ENCODE data around the gene CDCP2. TPM values are rescaled to one million over a fixed set of nuclear protein-coding genes. Genes with fewer than 3 reads are reported as not detected.

Gene CDCP2
- total RNA-seq, 1 donor from 2014 or later = not detected

GRCh38 chr1:54151013-54151412 lies 1.8 kb downstream of the CDCP2 start:
- H3K27me3 Mint-ChIP-seq (ENCODE audit: unreplicated experiment) = peaks cover 3% of the 10 kb centered on the region
- H3K36me3 Mint-ChIP-seq (ENCODE audit: unreplicated experiment) = no peaks in the 10 kb centered on the region
- peaks cover 9% of the 10 kb centered on the region for H3K4me1 Mint-ChIP-seq (ENCODE audit: low read depth, unreplicated experiment)
- no peak for TF ChIP-seq CTCF (IDR thresholded peaks at IDR 0.05; ENCODE audit: partially characterized antibody, unreplicated experiment)
- peaks cover 2% of the 10 kb centered on the region for H3K9me3 Mint-ChIP-seq (ENCODE audit: unreplicated experiment)
- H3K27ac Mint-ChIP-seq (ENCODE audit: unreplicated experiment) = no peak overlapping the region
- DNase-seq = no peak
- no peak overlapping the region for H3K4me3 Mint-ChIP-seq (ENCODE audit: unreplicated experiment)

DNA sequence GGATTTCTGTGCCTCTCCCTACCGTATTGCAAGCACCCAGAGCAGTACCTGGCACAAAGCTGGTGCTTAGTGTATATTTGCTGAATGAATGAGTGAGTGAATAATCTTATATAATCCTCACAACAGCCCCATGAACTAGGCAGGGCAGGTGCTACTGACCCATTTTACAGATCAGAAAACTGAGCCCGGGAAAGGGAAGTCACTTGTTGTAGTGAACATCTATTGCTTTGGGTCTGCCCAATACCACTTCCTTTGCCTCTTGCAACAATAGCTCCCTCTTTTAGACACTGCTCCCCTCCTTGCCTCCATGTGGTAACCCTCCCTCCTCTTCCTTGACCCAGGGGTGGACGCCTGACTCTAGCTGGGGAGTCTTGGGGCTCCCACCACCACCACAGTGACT lies 3.1 kb downstream of the CDCP2 start:
- Mint-ChIP-seq H3K4me1 (ENCODE audit: low read depth, unreplicated experiment) (peaks cover 9% of the 10 kb centered on the region), H3K27ac (ENCODE audit: unreplicated experiment) (no peak overlapping the region), H3K4me3 (ENCODE audit: unreplicated experiment) (no peak overlapping the region), H3K27me3 (ENCODE audit: unreplicated experiment) (peaks cover 2% of the 10 kb centered on the region), H3K9me3 (ENCODE audit: unreplicated experiment) (peaks cover 2% of the 10 kb centered on the region), H3K36me3 (ENCODE audit: unreplicated experiment) (no peaks in the 10 kb centered on the region)
- TF ChIP-seq CTCF (IDR thresholded peaks at IDR 0.05; ENCODE audit: partially characterized antibody, unreplicated experiment) = no peak
- DNase-seq = no peak

GRCh38 chr1:54144366-54144765 lies 8.4 kb downstream of the CDCP2 start:
- no peak overlapping the region for H3K4me3 Mint-ChIP-seq (ENCODE audit: unreplicated experiment)
- no peak for TF ChIP-seq CTCF (IDR thresholded peaks at IDR 0.05; ENCODE audit: partially characterized antibody, unreplicated experiment)
- peaks cover 3% of the 10 kb centered on the region for H3K27me3 Mint-ChIP-seq (ENCODE audit: unreplicated experiment)
- H3K27ac Mint-ChIP-seq (ENCODE audit: unreplicated experiment) = no peak overlapping the region
- no peak for DNase-seq
- H3K4me1 Mint-ChIP-seq (ENCODE audit: low read depth, unreplicated experiment) = no peaks in the 10 kb centered on the region
- H3K36me3 Mint-ChIP-seq (ENCODE audit: unreplicated experiment) = no peaks in the 10 kb centered on the region
- peaks cover 4% of the 10 kb centered on the region for H3K9me3 Mint-ChIP-seq (ENCODE audit: unreplicated experiment)

DNA sequence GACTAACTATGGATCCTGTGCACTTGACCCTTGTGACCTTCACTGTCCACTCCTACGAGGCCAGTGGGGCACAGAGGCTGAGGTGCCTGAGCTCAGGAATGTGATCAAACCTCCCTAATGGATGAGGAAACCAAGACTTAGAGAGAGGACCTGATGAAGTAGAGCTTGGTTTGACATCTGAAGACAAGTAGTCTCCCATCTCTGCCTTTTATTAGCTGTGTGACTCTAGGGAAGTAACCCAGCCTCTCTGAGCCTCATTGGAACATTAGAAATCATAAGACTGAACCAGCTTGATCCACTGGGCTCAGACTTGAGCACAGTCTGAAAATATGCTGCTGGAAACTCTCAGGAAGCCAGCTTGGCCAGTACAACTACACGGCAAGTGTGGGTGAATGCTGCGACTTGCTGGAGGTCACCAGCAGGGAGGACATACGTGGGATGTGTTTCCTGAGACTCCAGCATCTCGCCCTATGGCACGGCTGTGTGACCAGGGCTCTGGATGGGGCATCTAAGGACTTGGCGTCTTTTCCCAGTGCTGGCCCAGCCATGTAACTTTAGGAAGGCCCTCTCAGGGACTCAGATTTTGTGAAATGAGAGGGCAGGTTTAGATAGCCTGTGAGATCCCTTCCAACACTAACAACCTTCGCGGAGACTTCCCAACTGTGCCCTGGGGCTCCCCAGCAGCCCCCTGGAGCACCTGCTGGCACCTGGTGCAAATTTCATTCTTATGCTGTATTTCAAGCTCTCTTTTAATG lies 10.5 kb downstream of the CDCP2 start:
- H3K4me1 Mint-ChIP-seq (ENCODE audit: low read depth, unreplicated experiment) = peaks cover 2% of the 10 kb centered on the region
- no peak overlapping the region for H3K4me3 Mint-ChIP-seq (ENCODE audit: unreplicated experiment)
- DNase-seq = no peak
- H3K9me3 Mint-ChIP-seq (ENCODE audit: unreplicated experiment) = peaks cover 4% of the 10 kb centered on the region
- no peak overlapping the region for H3K27ac Mint-ChIP-seq (ENCODE audit: unreplicated experiment)
- TF ChIP-seq CTCF (IDR thresholded peaks at IDR 0.05; ENCODE audit: partially characterized antibody, unreplicated experiment) = no peak
- no peaks in the 10 kb centered on the region for H3K36me3 Mint-ChIP-seq (ENCODE audit: unreplicated experiment)
- peaks cover 3% of the 10 kb centered on the region for H3K27me3 Mint-ChIP-seq (ENCODE audit: unreplicated experiment)

GRCh38 chr1:54139711-54140110 lies 13.1 kb downstream of the CDCP2 start:
- DNase-seq = no peak
- peaks cover 4% of the 10 kb centered on the region for H3K9me3 Mint-ChIP-seq (ENCODE audit: unreplicated experiment)
- H3K27me3 Mint-ChIP-seq (ENCODE audit: unreplicated experiment) = peaks cover 3% of the 10 kb centered on the region
- H3K36me3 Mint-ChIP-seq (ENCODE audit: unreplicated experiment) = no peaks in the 10 kb centered on the region
- peaks cover 11% of the 10 kb centered on the region for H3K4me1 Mint-ChIP-seq (ENCODE audit: low read depth, unreplicated experiment)
- no peak overlapping the region for H3K4me3 Mint-ChIP-seq (ENCODE audit: unreplicated experiment)
- no peak for TF ChIP-seq CTCF (IDR thresholded peaks at IDR 0.05; ENCODE audit: partially characterized antibody, unreplicated experiment)
- H3K27ac Mint-ChIP-seq (ENCODE audit: unreplicated experiment) = no peak overlapping the region

Measured in glutamatergic neuron (in vitro differentiated cells).